Ovary (tissue), 9 donors: Measurements from ENCODE around the gene SLC9A1. TPM values are rescaled to one million over a fixed set of nuclear protein-coding genes. Genes with fewer than 3 reads are reported as not detected.

ENCODE experiments used
- DNase-seq, 5 donors: peaks; one replicate each; pipeline ENCODE4 v3.0.0-alpha.2; 2019 to 2020
- H3K27ac ChIP-seq, 2 donors: fragments of 200-600 bp; one replicate each; pipeline versions ENCODE4 v1.5.1 to v1.8.0; 2019 to 2022
- H3K27me3 ChIP-seq: fragments of 200-600 bp; one replicate; pipeline ENCODE4 v1.8.0; 2022
- H3K36me3 ChIP-seq: fragments of 200-600 bp; sonication (generic); one replicate; pipeline ENCODE4 v1.5.1; 2019
- H3K4me1 ChIP-seq: one replicate; pipeline ENCODE4 v1.8.1; 2013; ENCODE audit warnings: mild to moderate bottlenecking, moderate library complexity; ENCODE audit not compliant: insufficient read depth
- H3K4me3 ChIP-seq: fragments of 200-600 bp; sonication (generic); one replicate; pipeline ENCODE4 v1.5.1; 2017
- H3K9me3 ChIP-seq, 2 donors: fragments of 200-600 bp in 1 of 2; sonication (generic) in 1 of 2; one replicate each; pipeline versions ENCODE4 v1.5.1 to v1.8.1; 2013 to 2019; ENCODE audit warnings: mild to moderate bottlenecking in 1 of 2, moderate library complexity in 1 of 2
- EP300 ChIP-seq: sonication (generic); formaldehyde crosslinking; IDR thresholded peaks from one replicate; pipeline ENCODE4 v1.6.1; 2017; ENCODE audit warnings: antibody characterized with exemption
- POLR2A ChIP-seq: fragments of 450-650 bp; IDR thresholded peaks from one replicate; pipeline ENCODE4 v1.6.1; 2017; ENCODE audit warnings: antibody characterized with exemption, mild to moderate bottlenecking, moderate library complexity
- WGBS, 3 donors: extraction: QIAGEN DNeasy Blood & Tissue Kit in 1 of 3; methylation state at CpG; one replicate each; pipeline versions ENCODE4 v1.1.5 to v1.1.7; 2013 to 2017; 5-methylcytosine and 5-hydroxymethylcytosine counted together
- intact Hi-C, 4 donors: fragments of 100-400 bp; cut with DNase I; formaldehyde crosslinking; loops; one replicate each; pipeline versions ENCODE4 v1.11.0 to v1.15.1; 2022 to 2023
- polyA plus RNA-seq, 2 donors: library from polyadenylated mRNA; stranded (reverse); fragments of 200-250 nt in 1 of 2; fragments of 350-450 nt in 1 of 2; fragmentation: Illumina TruSeq in 1 of 2; extraction: RNeasy Lipid Tissue Mini Kit (QIAGEN cat#74804) in 1 of 2; gene quantifications; one replicate each; pipeline ENCODE4 v1.2.3, GENCODE V29; 2013 to 2014
- total RNA-seq, 7 donors: library from RNA; depleted of rRNA in 2 of 7; stranded (reverse); fragments of >200 nt in 2 of 7; fragmentation: NEBNext Ultra II Directional in 3 of 7; extraction: Animal tissue kit (Norgen Biotek cat#: 25700) in 3 of 7; gene quantifications; one replicate each; pipeline versions ENCODE4 v1.1.0 to v1.2.4, GENCODE V29; 2016 to 2023
- TF ChIP-seq, protein P1 (sequence below), 3 donors: fragments of 450-650 bp in 2 of 3; fragments of 200-600 bp in 1 of 3; IDR thresholded peaks; one replicate each; pipeline versions ENCODE4 v1.5.1 to v1.8.0; 2016 to 2022; ENCODE audit warnings: antibody characterized with exemption in 3 of 3, mild to moderate bottlenecking in 1 of 3
- donor health status: DM: no; HTN: no; CAD: no; lungs with moderate emphysema.
- donor health status: DM: no; HTN: no; CAD: no.
- donor health status: Bipolar disorder and iron deficiency.
- donor health status: DM: yes; HTN: yes; CAD: no.
- donor health status: DM: no; HTN: no; CAD: no.
- donor health status: DM: yes; HTN: yes; CAD: no.

SLC9A1 gene
- total and polyA plus RNA-seq, 9 donors, result 8.6 to 33.7 (median 14.8) TPM

DNA sequence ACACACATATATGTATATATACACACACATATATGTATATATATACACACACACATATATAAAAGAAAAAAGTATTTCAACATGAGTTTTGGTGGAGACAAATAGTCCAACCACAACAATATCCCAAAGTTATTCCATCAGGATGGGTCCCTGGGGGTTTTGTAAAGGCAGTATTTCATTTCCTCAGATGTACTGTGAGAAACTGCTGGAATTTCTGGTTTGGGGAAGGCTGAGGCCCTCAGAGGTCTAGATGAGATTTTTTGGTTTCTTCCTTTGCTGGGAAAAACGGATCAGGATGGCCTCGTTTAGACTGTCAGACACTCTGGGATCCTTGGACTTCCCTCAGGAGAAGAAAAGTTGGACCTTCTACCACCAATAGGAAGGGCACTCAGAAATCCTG is 105.8 kb downstream of the SLC9A1 start:
- Histone ChIP-seq H3K27me3 (no peaks in the 10 kb centered on the region), H3K4me1 (no peaks in the 10 kb centered on the region), H3K27ac (no peak overlapping the region), H3K9me3 (no peaks in the 10 kb centered on the region), H3K4me3 (no peak overlapping the region), H3K36me3 (no peaks in the 10 kb centered on the region)
- WGBS, 3 donors, result 51 to 66% (median 65%) methylated on average over 2 of the region's 2 CpGs
- TF ChIP-seq POLR2A, result no peak
- TF ChIP-seq, protein P1, sequence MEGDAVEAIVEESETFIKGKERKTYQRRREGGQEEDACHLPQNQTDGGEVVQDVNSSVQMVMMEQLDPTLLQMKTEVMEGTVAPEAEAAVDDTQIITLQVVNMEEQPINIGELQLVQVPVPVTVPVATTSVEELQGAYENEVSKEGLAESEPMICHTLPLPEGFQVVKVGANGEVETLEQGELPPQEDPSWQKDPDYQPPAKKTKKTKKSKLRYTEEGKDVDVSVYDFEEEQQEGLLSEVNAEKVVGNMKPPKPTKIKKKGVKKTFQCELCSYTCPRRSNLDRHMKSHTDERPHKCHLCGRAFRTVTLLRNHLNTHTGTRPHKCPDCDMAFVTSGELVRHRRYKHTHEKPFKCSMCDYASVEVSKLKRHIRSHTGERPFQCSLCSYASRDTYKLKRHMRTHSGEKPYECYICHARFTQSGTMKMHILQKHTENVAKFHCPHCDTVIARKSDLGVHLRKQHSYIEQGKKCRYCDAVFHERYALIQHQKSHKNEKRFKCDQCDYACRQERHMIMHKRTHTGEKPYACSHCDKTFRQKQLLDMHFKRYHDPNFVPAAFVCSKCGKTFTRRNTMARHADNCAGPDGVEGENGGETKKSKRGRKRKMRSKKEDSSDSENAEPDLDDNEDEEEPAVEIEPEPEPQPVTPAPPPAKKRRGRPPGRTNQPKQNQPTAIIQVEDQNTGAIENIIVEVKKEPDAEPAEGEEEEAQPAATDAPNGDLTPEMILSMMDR (IDR thresholded peaks at IDR 0.05), result no peak
- no peak for TF ChIP-seq EP300
- no peak for DNase-seq
- intact Hi-C loops, result loop anchor here in 3 of 4 donors (5.0 to 10.0 kb wide), 2 partner anchors 52 to 236 kb away; no protein-coding TSS in a partner anchor

Other genes starting within 250 kb of the SLC9A1 start
- under 1 TPM in 1 of 7 donors, not detected in 6; 0.18 TPM for gene NR0B2, start 241.2 kb downstream of the SLC9A1 start, total RNA-seq
- gene NR0B2, start 241.2 kb downstream of the SLC9A1 start, polyA plus RNA-seq, result under 1 TPM in 1 of 2 donors, not detected in 1; 0.18 TPM
- 10 to 100 TPM; 32.8 to 66.9 (median 57.1) TPM for gene NUDC, start 233.4 kb downstream of the SLC9A1 start, total RNA-seq
- 10 to 100 TPM; 57.6 to 76.7 TPM for gene NUDC, start 233.4 kb downstream of the SLC9A1 start, polyA plus RNA-seq
- 10 to 100 TPM in 1 of 7 donors, 1 to 10 TPM in 1, under 1 TPM in 2, not detected in 3; 0.59 to 11.0 (median 0.84) TPM for gene KDF1, start 194.7 kb downstream of the SLC9A1 start, total RNA-seq
- gene KDF1, start 194.7 kb downstream of the SLC9A1 start, polyA plus RNA-seq, result under 1 TPM in 1 of 2 donors, not detected in 1; 0.08 TPM
- 10 to 100 TPM in 1 of 7 donors, 1 to 10 TPM in 3, under 1 TPM in 3; 0.25 to 23.8 (median 2.9) TPM for gene TRNP1, start 161.4 kb downstream of the SLC9A1 start, total RNA-seq
- gene TRNP1, start 161.4 kb downstream of the SLC9A1 start, polyA plus RNA-seq, result 10 to 100 TPM in 1 of 2 donors, 1 to 10 TPM in 1; 4.2 to 18.0 TPM
- 1 to 10 TPM in 6 of 7 donors, under 1 TPM in 1; 0.33 to 7.4 (median 2.3) TPM for gene TENT5B, start 142.3 kb downstream of the SLC9A1 start, total RNA-seq
- 1 to 10 TPM; 2.9 to 5.3 TPM for gene TENT5B, start 142.3 kb downstream of the SLC9A1 start, polyA plus RNA-seq
- gene WDTC1, start 79.5 kb upstream of the SLC9A1 start, total RNA-seq, result 10 to 100 TPM; 28.5 to 43.9 (median 36.3) TPM
- 10 to 100 TPM; 20.2 to 25.7 TPM for gene WDTC1, start 79.5 kb upstream of the SLC9A1 start, polyA plus RNA-seq
- 10 to 100 TPM; 12.9 to 52.5 (median 36.5) TPM for gene TMEM222, start 167.0 kb upstream of the SLC9A1 start, total RNA-seq
- 10 to 100 TPM; 14.8 to 50.8 TPM for gene TMEM222, start 167.0 kb upstream of the SLC9A1 start, polyA plus RNA-seq
- gene SYTL1, start 186.9 kb upstream of the SLC9A1 start, total RNA-seq, result 10 to 100 TPM in 1 of 7 donors, 1 to 10 TPM in 4, under 1 TPM in 2; 0.43 to 20.9 (median 3.4) TPM
- gene SYTL1, start 186.9 kb upstream of the SLC9A1 start, polyA plus RNA-seq, result 1 to 10 TPM in 1 of 2 donors, under 1 TPM in 1; 0.15 to 1.4 TPM
- gene MAP3K6, start 211.8 kb upstream of the SLC9A1 start, total RNA-seq, result 10 to 100 TPM; 10.3 to 45.9 (median 19.0) TPM
- 10 to 100 TPM in 1 of 2 donors, 1 to 10 TPM in 1; 5.1 to 14.2 TPM for gene MAP3K6, start 211.8 kb upstream of the SLC9A1 start, polyA plus RNA-seq
- 1 to 10 TPM in 4 of 7 donors, under 1 TPM in 3; 0.35 to 7.6 (median 1.2) TPM for gene FCN3, start 219.7 kb upstream of the SLC9A1 start, total RNA-seq
- 1 to 10 TPM; 2.5 to 6.5 TPM for gene FCN3, start 219.7 kb upstream of the SLC9A1 start, polyA plus RNA-seq
- gene CD164L2, start 228.2 kb upstream of the SLC9A1 start, total RNA-seq, result 10 to 100 TPM in 1 of 7 donors, 1 to 10 TPM in 1, under 1 TPM in 3, not detected in 2; 0.52 to 15.5 (median 0.89) TPM
- under 1 TPM in 1 of 2 donors, not detected in 1; 0.06 TPM for gene CD164L2, start 228.2 kb upstream of the SLC9A1 start, polyA plus RNA-seq
- under 1 TPM in 6 of 7 donors, not detected in 1; 0.15 to 0.87 (median 0.41) TPM for gene GPR3, start 237.5 kb upstream of the SLC9A1 start, total RNA-seq
- gene GPR3, start 237.5 kb upstream of the SLC9A1 start, polyA plus RNA-seq, result under 1 TPM; 0.12 to 0.18 TPM